ENCODE data around the gene PTPRC. TPM values are rescaled to one million over a fixed set of nuclear protein-coding genes. Genes with fewer than 3 reads are reported as not detected.

Gene PTPRC
- total RNA-seq, 1 experiment from 2014 or later, result 4.5 TPM

DNA sequence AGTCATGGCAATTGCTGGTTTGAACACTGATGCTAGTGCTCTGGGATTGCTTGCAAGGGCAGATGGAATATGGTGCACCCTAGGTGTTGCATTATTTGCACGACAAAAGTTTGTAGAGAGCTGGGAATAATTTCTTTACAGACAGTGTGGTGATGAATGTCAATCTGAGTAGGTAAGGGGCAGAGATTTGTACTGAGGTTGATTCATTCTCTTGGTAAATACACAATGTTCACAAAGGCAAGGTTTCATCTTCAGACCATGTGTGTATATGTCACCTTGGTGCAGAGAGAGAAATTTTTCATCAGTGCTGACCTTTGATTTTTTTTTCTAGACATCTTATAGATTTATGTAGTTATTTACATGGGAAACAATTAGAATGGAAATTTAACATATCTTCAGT lies 5.0 kb downstream of the PTPRC start:
- DNase-seq (ENCODE audit: low read depth), result no peak

DNA sequence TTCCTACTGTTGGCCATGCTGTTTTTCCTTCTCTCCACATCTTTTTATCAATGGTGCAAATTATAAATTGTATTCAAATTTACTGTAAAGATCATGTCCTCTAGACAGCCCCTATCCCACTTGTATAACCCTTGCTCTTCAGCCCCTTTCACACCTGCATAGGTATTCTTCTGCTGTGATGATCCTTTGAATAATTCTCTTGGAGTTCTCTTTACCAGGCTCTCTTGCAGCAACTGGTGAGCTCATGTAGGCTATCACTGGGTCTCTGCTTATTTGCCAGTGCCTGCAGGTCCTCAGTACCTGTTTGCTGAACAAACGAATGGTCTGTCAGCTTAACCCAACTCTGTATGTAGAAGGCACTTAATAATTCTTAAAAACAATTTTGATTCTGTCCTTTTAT lies 8.2 kb downstream of the PTPRC start:
- no peak for DNase-seq (ENCODE audit: low read depth)

DNA sequence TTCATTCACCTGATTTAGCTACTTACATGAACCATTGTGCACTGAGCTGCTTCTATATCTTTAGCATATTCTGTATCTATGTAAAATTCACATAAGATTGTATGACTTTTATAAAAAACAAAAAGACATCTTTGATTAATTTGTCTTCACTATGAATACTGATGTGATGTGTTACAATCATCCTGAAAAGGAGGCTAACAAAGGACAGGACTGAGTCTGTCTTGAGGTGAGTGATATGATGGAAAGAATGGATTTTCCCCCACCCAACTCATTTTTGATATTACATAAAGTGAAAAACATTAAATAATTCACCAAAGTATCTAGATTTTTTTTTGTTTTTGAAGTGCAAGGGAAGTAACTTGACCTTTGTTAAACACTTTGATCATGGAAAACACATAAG lies 9.8 kb downstream of the PTPRC start:
- no peak for DNase-seq (ENCODE audit: low read depth)

DNA sequence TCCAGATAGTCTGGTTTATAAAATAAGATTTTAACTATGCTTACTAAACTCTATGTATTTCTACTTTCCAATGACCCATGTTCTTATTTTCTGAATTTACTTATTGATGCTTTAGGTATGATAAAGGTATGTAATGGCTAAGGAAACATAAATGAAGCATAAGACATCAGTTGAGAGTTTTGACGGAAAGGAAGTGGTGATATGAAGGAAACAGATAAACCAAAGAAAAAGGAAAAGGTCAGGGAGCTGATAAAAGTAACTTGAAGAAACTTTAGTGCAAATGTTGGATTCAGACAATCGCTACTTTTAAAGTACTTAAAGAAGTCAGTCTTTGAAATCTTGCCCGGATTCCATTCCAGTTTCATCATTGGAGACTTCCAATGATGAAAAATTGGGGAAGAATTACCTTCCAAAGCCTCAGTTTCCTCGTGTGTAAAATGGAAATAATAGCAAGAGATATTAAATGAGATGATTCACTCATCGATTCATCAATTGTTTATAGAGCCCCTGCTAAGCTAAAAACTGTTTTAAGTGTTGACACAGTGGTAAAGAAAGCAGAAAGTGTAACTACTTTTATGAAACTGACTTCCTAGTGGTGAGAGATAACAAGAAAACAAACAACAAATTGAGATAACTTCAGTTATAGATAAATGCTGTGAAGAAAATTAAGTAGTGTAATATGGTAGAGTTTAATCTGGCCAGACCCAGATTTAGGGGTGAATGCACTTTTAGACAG lies 10.6 kb downstream of the PTPRC start:
- no peak for DNase-seq (ENCODE audit: low read depth)

DNA sequence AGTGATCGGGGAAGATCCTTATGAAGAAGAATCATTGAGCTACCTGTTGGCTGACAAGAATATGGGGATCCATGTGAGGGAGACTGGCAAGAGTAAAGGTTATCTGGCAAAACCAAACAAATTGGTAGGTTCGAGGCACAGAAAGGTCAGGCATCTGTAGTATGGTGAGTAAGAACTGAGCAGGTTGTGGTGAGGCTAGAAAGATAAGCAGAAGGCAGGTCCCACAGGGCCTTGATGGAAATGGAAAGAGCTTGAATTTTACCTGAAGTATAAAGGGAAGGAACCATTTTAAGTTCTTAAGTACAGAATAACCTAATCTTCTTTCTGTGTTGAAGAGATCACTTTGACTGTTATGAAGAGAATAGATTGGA lies 11.1 kb downstream of the PTPRC start:
- DNase-seq (ENCODE audit: low read depth), result no peak

DNA sequence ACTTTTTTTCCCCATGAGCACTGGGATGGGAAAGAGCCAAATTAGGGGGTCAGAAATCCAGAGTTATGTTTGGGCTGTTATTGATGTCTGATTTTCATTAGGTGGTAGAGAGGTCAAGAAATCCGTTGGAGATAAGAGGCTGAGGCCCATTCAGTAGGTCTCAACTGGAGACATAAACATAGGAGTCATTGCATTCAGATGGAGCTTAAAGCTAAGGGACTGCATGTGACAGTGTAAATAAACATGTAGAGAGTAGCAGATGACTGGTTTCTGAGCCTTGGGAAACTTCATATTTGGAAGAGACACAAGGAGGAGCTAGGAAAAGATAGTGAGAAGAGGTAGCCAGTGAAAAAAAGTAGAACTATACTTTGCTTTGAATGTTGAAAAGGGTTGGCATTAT lies 11.7 kb downstream of the PTPRC start:
- no peak for DNase-seq (ENCODE audit: low read depth)

DNA sequence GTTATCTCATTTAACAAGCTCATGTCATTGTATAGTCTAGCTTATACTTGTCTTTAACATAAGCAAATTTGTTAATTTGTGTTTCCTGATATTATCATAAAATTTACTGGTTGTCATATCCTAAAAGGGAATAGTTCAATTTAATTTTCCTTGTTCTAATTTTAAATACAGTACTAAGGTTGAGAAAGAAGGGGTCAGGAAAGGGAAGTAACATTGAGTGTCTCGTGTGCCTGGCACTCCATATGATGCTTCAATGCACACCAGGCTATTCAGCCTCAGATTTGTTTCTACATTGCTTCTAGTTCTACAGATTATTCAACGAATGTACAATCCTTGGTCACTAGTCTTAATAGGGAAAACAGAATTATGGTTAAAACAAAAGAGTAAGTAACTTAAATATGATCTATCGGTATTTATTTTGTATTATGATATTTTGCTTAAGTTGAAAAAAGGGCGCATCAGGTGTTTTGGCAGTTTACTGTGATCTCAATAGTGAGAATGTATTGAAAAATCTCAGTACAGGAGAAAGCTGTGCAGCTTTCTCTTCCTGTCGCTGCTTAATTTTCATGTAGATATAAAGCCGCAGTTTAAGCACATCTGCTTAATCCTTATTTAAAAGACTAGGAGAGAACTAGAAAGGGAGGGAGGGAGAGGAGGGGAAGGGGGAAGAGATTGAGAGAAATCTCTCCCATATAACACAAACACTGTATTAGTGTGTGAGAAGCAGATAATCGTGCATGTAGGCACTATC lies 13.0 kb downstream of the PTPRC start:
- DNase-seq (ENCODE audit: low read depth), result no peak

DNA sequence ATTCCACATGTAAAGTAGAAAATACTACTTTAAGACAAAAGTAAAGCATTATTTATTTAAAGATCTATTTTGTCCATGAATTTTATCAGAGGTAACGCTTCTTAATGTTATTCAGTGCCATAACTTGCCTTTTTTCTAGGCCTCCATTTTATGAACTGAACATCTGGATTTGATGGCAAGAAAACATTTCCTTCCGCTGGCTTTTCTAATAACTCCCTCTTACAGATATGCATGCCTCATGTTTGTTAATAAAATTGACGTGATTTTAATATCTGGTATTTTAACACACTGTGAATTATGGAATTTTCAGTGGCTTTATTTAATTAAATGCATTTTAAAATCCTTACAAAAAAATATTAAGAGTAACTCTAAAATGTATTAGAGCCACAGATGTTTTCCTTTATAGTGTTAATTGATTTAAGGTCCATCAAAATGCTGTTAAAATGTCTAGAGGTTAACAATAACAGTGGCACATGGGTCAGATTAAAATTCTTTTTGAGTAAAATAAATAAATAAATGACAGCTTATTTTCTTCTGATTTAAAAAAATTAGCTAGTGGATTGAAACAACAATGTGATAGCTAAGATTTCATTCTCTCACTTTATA lies 15.1 kb downstream of the PTPRC start:
- DNase-seq (ENCODE audit: low read depth), result no peak

DNA sequence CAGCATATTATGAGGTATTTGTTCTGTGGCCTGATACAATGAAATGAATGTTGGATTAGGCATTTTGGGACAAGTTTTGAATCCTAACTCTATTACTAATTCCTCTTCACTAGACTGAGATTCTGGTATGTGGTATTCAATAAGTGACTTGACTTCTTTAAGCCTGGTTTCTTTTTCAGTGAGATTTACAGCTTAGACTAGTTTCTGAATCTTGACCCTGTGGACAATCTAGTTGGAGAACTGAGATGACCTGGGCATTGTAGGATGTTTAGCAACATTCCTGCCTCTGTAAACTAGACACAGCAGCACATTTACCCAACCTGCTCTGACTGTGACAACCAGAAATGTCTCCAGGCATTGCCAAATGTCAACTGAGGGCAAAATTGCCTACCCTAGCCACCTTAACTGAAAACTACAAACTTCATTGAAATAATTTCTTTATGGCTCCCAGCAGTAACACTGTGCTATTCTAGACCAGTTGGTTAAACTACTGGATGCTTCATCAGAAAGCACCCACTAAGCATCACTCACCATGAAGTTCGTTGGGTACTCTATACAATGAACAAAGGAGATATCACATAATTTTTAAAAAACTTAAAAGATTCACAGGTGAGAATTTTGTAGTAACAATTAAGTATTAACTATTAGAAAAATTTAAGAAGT lies 16.8 kb downstream of the PTPRC start:
- DNase-seq (ENCODE audit: low read depth), result peak; percentile 75

DNA sequence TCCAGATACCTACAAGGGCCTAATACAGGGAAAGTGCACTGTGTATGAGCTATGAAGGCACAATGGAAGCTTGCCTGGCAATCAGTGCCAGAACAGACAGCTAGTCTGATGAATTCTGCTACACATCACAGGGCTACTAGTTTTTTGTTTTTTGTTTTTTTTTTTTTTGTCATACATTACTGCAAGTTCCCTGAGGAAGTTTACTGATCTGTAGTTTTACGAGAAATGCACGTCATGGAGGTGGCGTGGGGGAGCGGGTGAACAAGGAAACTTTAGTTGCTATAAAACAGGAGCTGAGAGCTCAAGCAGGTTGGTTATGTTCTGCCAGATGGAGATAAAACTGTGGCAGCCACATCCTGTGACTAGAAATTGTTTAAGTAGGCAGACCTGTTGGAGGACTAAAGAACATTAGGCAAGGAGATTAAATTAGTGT lies 17.7 kb downstream of the PTPRC start:
- DNase-seq (ENCODE audit: low read depth), result peak; percentile 96

DNA sequence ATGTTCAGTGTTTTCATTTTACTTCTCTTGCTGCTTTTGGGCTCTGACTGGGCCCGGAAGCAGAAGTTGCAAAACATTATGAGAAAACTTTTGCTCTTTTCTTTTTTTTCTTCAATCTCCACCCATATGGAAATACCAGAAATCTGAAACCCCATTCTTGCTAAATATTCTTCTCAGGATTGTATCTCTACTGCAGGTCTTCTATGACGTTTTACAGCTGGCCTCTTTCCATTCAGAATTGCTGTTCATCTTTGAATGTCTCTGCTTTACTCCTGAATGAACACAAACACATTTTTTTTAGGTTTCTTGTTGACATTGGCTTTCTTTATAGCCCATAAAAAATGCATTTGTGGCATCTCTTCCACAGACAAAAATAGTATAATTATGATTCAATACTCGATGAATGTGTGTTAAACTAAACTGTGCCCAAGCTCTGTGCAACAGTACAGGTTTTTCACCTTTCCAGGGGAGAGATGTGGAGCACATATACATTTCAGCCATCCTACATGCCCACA lies 18.8 kb downstream of the PTPRC start:
- peak; percentile 99 for DNase-seq (ENCODE audit: low read depth)

DNA sequence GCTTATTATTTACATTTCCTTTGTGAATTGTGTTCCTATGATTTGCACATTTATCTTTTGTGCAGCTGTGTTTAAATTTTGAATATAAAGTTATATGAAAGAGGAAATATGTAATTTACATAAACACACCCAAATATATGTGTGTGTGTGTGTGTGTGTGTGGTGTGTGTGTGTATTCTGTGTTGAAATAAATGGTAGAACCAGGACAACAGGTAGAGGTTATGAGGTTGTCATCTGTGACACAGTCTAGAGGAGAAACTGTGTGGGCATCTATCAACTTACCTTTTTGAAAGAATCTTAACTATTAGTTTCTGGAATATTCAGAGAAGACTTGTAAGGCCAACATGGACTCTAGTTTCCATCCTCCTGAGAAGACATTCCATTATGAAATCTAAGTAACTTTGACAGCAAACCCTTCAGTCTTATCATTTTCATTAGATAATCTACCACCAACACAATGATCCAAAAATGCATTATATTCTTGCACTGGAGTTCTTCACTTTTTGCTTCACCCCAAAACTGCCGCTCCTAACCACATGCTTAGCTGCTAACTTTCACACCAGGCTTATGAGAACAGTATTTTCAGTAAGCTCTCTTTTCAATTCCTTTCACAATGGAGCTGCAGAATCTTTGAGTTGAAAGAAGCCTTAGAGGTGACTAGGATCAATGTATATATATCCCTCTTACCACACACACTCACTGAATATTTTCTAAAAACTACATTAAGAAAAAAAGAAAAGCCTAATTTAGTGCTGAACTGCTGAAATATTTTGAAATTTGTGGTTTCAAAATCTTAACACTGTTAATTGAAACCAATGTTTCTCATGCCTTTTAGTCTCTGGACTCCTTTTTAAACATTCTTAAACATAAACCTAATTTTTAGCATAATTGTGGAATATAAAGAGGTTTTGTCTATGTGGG lies 21.8 kb downstream of the PTPRC start:
- no peak for DNase-seq (ENCODE audit: low read depth)

DNA sequence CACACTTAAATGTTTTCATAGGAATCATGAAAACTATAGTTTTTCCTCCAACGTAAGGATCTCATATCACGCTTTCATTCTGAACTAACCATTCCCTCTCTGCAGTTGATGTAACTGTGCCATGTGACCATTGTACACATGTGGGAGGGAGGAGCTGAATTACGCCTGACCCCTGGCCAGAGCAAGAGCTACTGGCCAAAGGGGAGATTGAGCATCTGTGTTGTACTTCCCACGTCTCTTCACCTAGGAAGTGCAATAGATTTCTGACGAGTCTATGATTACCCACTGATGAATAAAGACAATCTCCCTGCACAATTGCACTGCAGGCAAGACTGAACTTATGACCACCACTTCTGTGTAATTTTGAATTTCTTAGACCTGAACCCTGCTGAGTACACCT lies 24.0 kb downstream of the PTPRC start:
- no peak for DNase-seq (ENCODE audit: low read depth)

DNA sequence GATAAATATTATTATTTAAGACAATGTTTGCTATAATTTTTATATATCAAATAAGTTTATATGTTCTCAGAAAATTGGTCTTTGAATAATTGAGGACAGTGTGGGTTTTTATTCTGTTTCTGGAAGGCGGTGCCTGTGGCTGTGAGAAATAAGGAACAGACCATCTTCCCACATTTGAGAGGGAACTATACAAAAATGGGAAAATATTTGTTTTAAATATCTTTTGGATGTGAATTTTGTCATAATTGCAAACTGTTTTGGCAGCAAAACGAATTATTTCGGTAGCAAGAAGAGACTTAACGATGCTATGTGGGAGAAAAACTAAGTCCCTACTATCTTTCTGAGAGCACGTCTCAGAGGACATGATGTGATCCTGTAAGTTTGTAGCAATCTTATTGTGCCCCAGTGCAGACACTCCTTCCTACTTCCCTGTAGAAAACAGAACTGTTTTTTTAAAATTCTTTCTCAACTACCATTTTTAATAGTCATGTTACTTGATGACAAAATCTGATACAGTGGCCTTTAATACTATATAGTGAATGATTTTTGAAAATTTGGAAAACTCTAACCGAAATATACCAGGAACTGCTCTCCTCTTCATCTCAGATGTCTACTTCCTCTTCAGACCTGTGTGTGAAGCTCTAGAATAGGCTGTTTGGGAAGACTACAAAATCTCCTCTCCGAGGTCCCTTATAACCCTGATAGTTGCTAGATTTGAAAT lies 25.4 kb downstream of the PTPRC start:
- DNase-seq (ENCODE audit: low read depth), result no peak

DNA sequence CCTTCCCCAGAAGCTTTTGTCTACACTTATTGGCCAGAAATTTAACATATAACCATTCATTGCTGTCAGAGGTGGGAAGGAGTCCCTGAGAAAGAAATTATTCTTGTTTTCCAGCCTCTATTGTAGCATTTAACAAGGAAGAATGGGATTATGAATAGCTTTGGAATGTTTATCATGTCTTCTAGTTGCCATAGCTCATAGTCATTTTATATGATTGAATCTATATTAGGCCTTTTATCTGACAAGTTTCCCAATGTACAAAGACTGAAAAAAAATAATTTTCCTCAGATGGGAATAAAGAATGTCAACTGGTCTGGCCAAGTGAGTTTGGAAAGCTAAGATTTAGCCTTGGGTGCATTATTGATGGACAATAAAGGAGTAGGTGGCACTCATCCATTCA lies 28.3 kb downstream of the PTPRC start:
- no peak for DNase-seq (ENCODE audit: low read depth)

DNA sequence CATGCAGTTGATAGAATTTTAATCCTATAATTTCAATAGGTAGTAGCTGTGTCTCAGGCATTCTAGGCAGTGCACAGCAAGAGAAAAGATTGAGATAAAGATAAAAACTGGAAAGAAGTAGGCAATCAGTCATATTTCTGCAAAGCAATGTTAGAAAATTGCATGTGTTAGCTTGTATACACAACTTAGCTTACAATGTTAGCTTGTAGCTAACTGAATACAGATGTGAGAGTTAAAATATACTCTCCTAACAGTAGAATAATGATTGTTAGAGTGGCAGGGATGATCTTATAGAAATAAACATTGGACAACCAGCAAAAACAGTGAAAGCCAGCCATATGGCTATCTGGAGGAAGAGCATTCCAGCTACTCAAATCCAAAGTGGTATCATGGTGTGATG lies 29.0 kb downstream of the PTPRC start:
- DNase-seq (ENCODE audit: low read depth), result no peak

DNA sequence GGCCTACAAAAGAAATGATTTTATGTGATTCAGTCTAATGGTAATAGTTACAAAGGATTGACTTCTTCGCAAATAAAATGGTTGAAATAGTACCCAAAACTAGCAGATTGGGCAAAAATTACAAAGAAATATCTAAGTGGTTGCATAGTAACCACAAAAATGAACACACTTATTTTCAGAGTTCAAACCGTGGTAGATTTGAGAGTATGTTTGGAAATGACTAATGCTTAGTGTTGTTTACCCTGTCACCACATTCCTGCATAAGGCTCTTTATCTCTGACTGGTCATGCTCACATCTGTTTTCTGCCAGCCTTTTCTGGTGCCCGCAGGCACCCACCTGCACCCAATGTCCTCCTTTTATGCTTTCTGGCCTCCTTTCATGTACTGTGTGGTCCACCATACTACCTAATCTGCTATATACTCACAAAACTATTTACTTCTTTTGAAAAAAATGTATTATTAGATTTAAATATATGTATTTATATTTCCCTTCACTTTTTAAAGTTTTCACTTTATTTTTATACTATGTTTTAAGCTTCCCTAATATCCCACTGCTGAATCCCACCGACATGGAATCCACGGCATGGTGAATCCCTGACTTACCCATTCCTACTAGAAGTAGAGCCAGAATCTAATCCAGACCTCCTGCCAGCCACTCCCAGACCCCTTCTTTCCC lies 30.3 kb downstream of the PTPRC start:
- DNase-seq (ENCODE audit: low read depth), result peak; percentile 98

DNA sequence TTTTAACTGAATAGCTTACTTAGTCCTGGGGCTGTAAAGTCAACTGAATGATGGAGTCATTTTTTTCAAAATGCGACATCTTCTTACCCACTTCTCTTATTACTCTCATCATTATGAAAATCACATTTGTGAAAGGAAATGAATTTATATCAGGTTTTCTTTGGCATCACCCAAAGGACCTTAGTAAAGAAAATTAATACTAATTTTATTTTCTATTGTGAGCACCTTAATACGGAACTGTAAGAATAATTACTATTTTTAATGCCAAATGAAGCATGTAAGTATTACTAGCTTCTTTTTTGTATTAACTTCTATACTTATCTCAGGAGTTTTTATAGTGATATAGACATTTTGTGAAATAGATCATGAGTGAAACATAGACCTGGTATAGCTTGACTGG lies 30.9 kb downstream of the PTPRC start:
- no peak for DNase-seq (ENCODE audit: low read depth)

DNA sequence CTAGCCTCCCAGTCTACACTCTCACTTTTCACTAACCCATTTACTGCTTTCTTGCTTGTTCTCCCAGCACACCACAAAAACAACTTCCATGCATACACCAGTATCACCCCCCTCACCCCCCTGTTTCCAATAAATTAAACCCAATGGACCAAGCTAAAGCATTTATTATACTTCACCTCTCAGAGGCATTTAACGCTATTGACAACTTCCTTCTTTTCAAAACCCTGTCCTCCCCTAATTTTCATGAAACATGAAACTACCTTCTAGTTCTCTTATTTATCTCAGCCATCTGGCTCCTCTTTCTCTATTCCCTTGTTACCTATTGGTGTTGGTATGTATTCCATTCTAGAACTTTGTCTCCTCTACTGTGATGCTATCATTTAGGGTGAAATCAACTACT lies 32.3 kb downstream of the PTPRC start:
- peak; percentile 40 for DNase-seq (ENCODE audit: low read depth)

DNA sequence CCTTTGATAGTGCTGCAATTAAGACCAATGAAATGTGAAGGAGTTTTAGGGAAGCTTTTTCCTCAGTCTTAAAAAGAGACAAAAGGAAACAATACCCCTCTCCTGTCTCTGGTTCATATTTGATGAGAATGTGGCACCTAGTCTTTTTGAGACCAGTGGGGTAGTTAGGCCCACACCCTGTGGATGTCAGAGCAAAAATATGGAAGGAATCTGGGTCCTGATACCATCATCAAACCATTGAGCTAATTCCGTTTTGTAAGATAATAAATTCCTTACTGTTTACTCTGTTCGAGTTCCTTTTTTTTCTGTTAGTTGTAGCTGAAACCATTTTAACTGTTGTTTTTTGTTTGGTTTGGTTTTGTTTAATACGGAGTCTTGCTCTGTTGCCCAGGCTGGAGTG lies 33.3 kb downstream of the PTPRC start:
- DNase-seq (ENCODE audit: low read depth), result peak; percentile 93

All from M059J (cell line).